ENCODE measurements around the gene KCNQ1. TPM values are rescaled to one million over a fixed set of nuclear protein-coding genes. Genes with fewer than 3 reads are reported as not detected.

The KCNQ1 gene
- total RNA-seq, 1 experiment from 2014 or later: 2.5 TPM

DNA sequence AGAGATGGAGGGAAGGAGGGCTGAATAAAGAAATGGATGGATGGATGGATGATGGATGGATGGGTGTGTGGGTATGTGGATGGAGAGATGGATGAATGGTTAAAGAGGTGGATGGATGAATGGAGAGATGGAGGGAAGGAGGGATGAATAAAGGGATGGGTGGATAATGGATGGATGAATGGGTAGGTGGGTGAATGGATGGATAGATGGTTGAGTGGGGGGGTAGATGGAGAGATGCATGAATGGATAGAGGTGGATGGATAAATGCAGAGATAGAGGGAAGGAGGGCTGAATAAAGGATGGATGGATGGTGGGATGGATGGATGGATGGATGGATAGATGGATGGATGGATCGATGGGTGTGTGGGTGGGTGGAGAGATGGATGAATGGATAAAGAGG is 369.2 kb downstream of the KCNQ1 start (continued):
- TF ChIP-seq, protein P1, sequence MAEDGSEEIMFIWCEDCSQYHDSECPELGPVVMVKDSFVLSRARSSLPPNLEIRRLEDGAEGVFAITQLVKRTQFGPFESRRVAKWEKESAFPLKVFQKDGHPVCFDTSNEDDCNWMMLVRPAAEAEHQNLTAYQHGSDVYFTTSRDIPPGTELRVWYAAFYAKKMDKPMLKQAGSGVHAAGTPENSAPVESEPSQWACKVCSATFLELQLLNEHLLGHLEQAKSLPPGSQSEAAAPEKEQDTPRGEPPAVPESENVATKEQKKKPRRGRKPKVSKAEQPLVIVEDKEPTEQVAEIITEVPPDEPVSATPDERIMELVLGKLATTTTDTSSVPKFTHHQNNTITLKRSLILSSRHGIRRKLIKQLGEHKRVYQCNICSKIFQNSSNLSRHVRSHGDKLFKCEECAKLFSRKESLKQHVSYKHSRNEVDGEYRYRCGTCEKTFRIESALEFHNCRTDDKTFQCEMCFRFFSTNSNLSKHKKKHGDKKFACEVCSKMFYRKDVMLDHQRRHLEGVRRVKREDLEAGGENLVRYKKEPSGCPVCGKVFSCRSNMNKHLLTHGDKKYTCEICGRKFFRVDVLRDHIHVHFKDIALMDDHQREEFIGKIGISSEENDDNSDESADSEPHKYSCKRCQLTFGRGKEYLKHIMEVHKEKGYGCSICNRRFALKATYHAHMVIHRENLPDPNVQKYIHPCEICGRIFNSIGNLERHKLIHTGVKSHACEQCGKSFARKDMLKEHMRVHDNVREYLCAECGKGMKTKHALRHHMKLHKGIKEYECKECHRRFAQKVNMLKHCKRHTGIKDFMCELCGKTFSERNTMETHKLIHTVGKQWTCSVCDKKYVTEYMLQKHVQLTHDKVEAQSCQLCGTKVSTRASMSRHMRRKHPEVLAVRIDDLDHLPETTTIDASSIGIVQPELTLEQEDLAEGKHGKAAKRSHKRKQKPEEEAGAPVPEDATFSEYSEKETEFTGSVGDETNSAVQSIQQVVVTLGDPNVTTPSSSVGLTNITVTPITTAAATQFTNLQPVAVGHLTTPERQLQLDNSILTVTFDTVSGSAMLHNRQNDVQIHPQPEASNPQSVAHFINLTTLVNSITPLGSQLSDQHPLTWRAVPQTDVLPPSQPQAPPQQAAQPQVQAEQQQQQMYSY (CRISPR knock-in tag; IDR thresholded peaks at IDR 0.05): no peak
- TF ChIP-seq OVOL2 (CRISPR knock-in tag; IDR thresholded peaks at IDR 0.05; ENCODE audit: borderline replicate concordance) (no peak), NFE2L1 (CRISPR knock-in tag; IDR thresholded peaks at IDR 0.05) (no peak), ZNF219 (CRISPR knock-in tag; IDR thresholded peaks at IDR 0.05; ENCODE audit: borderline replicate concordance) (no peak), SMAD4 (CRISPR knock-in tag; IDR thresholded peaks at IDR 0.05) (no peak), FOXJ3 (CRISPR knock-in tag; IDR thresholded peaks at IDR 0.05; ENCODE audit: borderline replicate concordance) (no peak), TCF7 (CRISPR knock-in tag; IDR thresholded peaks at IDR 0.05; ENCODE audit: low read depth) (no peak), HMGA2 (CRISPR knock-in tag; IDR thresholded peaks at IDR 0.05) (no peak)
- TF ChIP-seq, protein P2, sequence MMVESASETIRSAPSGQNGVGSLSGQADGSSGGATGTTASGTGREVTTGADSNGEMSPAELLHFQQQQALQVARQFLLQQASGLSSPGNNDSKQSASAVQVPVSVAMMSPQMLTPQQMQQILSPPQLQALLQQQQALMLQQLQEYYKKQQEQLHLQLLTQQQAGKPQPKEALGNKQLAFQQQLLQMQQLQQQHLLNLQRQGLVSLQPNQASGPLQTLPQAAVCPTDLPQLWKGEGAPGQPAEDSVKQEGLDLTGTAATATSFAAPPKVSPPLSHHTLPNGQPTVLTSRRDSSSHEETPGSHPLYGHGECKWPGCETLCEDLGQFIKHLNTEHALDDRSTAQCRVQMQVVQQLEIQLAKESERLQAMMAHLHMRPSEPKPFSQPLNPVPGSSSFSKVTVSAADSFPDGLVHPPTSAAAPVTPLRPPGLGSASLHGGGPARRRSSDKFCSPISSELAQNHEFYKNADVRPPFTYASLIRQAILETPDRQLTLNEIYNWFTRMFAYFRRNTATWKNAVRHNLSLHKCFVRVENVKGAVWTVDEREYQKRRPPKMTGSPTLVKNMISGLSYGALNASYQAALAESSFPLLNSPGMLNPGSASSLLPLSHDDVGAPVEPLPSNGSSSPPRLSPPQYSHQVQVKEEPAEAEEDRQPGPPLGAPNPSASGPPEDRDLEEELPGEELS (CRISPR knock-in tag; IDR thresholded peaks at IDR 0.05): no peak

DNA sequence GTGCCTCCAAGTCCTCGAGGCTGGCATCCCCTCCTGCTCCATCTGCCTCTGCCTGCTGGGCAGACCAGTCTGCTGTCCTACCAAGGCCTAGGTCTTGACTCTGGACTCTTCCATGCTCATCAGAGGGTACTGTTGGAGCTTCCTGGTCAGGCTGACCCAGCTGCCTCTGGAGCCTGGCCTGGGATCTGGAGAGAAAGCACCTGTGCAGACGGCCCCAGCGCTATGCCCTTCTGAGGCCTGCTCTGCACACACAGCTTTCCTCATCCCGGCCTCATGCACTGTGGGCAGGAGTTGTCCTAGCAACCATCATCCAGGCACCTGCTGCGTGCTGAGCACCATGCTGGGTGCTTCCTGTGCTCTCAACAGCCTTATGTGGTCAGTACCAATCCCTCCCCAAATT is 369.9 kb downstream of the KCNQ1 start:
- Mint-ChIP-seq H3K4me1 (peaks cover 18% of the 10 kb centered on the region), H3K27ac (no peak overlapping the region), H3K27me3 (ENCODE audit: low read depth) (peaks cover 97% of the 10 kb centered on the region), H3K9me3 (peaks cover 14% of the 10 kb centered on the region), H3K4me3 (no peak overlapping the region), H3K36me3 (peaks cover 7% of the 10 kb centered on the region)
- ChIA-PET CTCF (no interaction called here), POLR2A (no interaction called here)
- DNase-seq (ENCODE audit: low spot score) (no peak), ATAC-seq (no peak)
- TF ChIP-seq, protein P3, sequence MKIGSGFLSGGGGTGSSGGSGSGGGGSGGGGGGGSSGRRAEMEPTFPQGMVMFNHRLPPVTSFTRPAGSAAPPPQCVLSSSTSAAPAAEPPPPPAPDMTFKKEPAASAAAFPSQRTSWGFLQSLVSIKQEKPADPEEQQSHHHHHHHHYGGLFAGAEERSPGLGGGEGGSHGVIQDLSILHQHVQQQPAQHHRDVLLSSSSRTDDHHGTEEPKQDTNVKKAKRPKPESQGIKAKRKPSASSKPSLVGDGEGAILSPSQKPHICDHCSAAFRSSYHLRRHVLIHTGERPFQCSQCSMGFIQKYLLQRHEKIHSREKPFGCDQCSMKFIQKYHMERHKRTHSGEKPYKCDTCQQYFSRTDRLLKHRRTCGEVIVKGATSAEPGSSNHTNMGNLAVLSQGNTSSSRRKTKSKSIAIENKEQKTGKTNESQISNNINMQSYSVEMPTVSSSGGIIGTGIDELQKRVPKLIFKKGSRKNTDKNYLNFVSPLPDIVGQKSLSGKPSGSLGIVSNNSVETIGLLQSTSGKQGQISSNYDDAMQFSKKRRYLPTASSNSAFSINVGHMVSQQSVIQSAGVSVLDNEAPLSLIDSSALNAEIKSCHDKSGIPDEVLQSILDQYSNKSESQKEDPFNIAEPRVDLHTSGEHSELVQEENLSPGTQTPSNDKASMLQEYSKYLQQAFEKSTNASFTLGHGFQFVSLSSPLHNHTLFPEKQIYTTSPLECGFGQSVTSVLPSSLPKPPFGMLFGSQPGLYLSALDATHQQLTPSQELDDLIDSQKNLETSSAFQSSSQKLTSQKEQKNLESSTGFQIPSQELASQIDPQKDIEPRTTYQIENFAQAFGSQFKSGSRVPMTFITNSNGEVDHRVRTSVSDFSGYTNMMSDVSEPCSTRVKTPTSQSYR (CRISPR knock-in tag; IDR thresholded peaks at IDR 0.05): no peak
- TF ChIP-seq FOXJ3 (CRISPR knock-in tag; IDR thresholded peaks at IDR 0.05; ENCODE audit: borderline replicate concordance): no peak
- TF ChIP-seq, protein P4, sequence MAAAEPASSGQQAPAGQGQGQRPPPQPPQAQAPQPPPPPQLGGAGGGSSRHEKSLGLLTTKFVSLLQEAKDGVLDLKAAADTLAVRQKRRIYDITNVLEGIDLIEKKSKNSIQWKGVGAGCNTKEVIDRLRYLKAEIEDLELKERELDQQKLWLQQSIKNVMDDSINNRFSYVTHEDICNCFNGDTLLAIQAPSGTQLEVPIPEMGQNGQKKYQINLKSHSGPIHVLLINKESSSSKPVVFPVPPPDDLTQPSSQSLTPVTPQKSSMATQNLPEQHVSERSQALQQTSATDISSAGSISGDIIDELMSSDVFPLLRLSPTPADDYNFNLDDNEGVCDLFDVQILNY (CRISPR knock-in tag; IDR thresholded peaks at IDR 0.05): no peak
- TF ChIP-seq, protein P5, sequence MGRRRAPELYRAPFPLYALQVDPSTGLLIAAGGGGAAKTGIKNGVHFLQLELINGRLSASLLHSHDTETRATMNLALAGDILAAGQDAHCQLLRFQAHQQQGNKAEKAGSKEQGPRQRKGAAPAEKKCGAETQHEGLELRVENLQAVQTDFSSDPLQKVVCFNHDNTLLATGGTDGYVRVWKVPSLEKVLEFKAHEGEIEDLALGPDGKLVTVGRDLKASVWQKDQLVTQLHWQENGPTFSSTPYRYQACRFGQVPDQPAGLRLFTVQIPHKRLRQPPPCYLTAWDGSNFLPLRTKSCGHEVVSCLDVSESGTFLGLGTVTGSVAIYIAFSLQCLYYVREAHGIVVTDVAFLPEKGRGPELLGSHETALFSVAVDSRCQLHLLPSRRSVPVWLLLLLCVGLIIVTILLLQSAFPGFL (CRISPR knock-in tag; IDR thresholded peaks at IDR 0.05; ENCODE audit: borderline replicate concordance): no peak
- no peak for TF ChIP-seq NR1H2 (CRISPR knock-in tag; IDR thresholded peaks at IDR 0.05)
- TF ChIP-seq, protein P6, sequence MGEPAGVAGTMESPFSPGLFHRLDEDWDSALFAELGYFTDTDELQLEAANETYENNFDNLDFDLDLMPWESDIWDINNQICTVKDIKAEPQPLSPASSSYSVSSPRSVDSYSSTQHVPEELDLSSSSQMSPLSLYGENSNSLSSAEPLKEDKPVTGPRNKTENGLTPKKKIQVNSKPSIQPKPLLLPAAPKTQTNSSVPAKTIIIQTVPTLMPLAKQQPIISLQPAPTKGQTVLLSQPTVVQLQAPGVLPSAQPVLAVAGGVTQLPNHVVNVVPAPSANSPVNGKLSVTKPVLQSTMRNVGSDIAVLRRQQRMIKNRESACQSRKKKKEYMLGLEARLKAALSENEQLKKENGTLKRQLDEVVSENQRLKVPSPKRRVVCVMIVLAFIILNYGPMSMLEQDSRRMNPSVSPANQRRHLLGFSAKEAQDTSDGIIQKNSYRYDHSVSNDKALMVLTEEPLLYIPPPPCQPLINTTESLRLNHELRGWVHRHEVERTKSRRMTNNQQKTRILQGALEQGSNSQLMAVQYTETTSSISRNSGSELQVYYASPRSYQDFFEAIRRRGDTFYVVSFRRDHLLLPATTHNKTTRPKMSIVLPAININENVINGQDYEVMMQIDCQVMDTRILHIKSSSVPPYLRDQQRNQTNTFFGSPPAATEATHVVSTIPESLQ (CRISPR knock-in tag; IDR thresholded peaks at IDR 0.05): no peak
- TF ChIP-seq CBFB (CRISPR knock-in tag; IDR thresholded peaks at IDR 0.05; ENCODE audit: low read depth): no peak
- no peak for TF ChIP-seq SMAD3 (CRISPR knock-in tag; IDR thresholded peaks at IDR 0.05; ENCODE audit: borderline replicate concordance)
- TF ChIP-seq ETV6 (CRISPR knock-in tag; IDR thresholded peaks at IDR 0.05): no peak
- TF ChIP-seq, protein P7, sequence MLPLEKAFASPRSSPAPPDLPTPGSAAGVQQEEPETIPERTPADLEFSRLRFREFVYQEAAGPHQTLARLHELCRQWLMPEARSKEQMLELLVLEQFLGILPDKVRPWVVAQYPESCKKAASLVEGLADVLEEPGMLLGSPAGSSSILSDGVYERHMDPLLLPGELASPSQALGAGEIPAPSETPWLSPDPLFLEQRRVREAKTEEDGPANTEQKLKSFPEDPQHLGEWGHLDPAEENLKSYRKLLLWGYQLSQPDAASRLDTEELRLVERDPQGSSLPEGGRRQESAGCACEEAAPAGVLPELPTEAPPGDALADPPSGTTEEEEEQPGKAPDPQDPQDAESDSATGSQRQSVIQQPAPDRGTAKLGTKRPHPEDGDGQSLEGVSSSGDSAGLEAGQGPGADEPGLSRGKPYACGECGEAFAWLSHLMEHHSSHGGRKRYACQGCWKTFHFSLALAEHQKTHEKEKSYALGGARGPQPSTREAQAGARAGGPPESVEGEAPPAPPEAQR (CRISPR knock-in tag; IDR thresholded peaks at IDR 0.05): no peak
- no peak for TF ChIP-seq ESRRA (CRISPR knock-in tag; IDR thresholded peaks at IDR 0.05; ENCODE audit: borderline replicate concordance)
- TF ChIP-seq, protein P8, sequence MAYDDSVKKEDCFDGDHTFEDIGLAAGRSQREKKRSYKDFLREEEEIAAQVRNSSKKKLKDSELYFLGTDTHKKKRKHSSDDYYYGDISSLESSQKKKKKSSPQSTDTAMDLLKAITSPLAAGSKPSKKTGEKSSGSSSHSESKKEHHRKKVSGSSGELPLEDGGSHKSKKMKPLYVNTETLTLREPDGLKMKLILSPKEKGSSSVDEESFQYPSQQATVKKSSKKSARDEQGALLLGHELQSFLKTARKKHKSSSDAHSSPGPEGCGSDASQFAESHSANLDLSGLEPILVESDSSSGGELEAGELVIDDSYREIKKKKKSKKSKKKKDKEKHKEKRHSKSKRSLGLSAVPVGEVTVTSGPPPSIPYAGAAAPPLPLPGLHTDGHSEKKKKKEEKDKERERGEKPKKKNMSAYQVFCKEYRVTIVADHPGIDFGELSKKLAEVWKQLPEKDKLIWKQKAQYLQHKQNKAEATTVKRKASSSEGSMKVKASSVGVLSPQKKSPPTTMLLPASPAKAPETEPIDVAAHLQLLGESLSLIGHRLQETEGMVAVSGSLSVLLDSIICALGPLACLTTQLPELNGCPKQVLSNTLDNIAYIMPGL (CRISPR knock-in tag; IDR thresholded peaks at IDR 0.05): no peak

Data from WTC11 (cell line).